H9 (cell line): ENCODE data around the gene PXDC1. TPM values are rescaled to one million over a fixed set of nuclear protein-coding genes. Genes with fewer than 3 reads are reported as not detected.

ENCODE experiments used
- DNase-seq: peaks from one replicate; pipeline ENCODE4 v3.0.0-alpha.2; 2017
- H2AFZ ChIP-seq: one replicate; pipeline ENCODE4 v1.6.1; 2013; ENCODE audit warnings: mild to moderate bottlenecking, low read length, control low read depth, moderate library complexity
- H2AK5ac ChIP-seq: 2 replicates; pipeline ENCODE4 v1.6.1; 2013; ENCODE audit warnings: low read length, control low read depth, mixed read lengths; ENCODE audit not compliant: insufficient read length
- H2BK120ac ChIP-seq: one replicate; pipeline ENCODE4 v1.6.1; 2013; ENCODE audit warnings: low read depth, mild to moderate bottlenecking, low read length, control low read depth, inconsistent platforms; ENCODE audit not compliant: poor library complexity, severe bottlenecking
- H2BK12ac ChIP-seq: 2 replicates; pipeline ENCODE4 v1.6.1; 2013; ENCODE audit warnings: low read length, control low read depth, mixed read lengths, low read depth; ENCODE audit not compliant: insufficient read length
- H2BK15ac ChIP-seq: 2 replicates; pipeline ENCODE4 v1.6.1; 2013; ENCODE audit warnings: low read depth, low read length, control low read depth
- H2BK20ac ChIP-seq: one replicate; pipeline ENCODE4 v1.6.1; 2013; ENCODE audit warnings: low read depth, mild to moderate bottlenecking, low read length, control low read depth, inconsistent platforms; ENCODE audit not compliant: poor library complexity, severe bottlenecking
- H2BK5ac ChIP-seq: 2 replicates; pipeline ENCODE4 v1.6.1; 2013; ENCODE audit warnings: low read length, control low read depth, mixed read lengths; ENCODE audit not compliant: insufficient read length
- H3K14ac ChIP-seq: 2 replicates; pipeline ENCODE4 v1.6.1; 2013; ENCODE audit warnings: low read length, control low read depth; ENCODE audit not compliant: insufficient read depth
- H3K18ac ChIP-seq: 2 replicates; pipeline ENCODE4 v1.6.1; 2013; ENCODE audit warnings: low read depth, mild to moderate bottlenecking, mixed read lengths, low read length, control low read depth; ENCODE audit not compliant: insufficient read length
- H3K23ac ChIP-seq: 2 replicates; pipeline ENCODE4 v1.6.1; 2013; ENCODE audit warnings: low read length, control low read depth, mixed read lengths, low read depth; ENCODE audit not compliant: insufficient read length
- H3K23me2 ChIP-seq: 2 replicates; pipeline ENCODE4 v1.6.1; 2013; ENCODE audit warnings: low read depth, mild to moderate bottlenecking, mixed read lengths, low read length, control low read depth; ENCODE audit not compliant: insufficient read length, poor library complexity, severe bottlenecking
- H3K27ac ChIP-seq: 2 replicates; pipeline ENCODE4 v1.5.1; 2013; ENCODE audit warnings: low read length, control low read depth, mixed read lengths, low read depth; ENCODE audit not compliant: insufficient read length
- H3K27me3 ChIP-seq: 2 replicates; pipeline ENCODE4 v1.6.1; 2013; ENCODE audit warnings: low read length, control low read depth, inconsistent platforms; ENCODE audit not compliant: insufficient read depth
- H3K4ac ChIP-seq: 2 replicates; pipeline ENCODE4 v1.6.1; 2013; ENCODE audit warnings: low read depth, mild to moderate bottlenecking, control low read depth, inconsistent platforms, low read length, moderate library complexity
- H3K4me1 ChIP-seq: 2 replicates; pipeline ENCODE4 v1.6.1; 2013; ENCODE audit warnings: low read length, control low read depth, inconsistent platforms; ENCODE audit not compliant: insufficient read depth
- H3K4me2 ChIP-seq: 2 replicates; pipeline ENCODE4 v1.6.1; 2013; ENCODE audit warnings: low read length, control low read depth, mixed read lengths; ENCODE audit not compliant: insufficient read length, insufficient read depth
- H3K56ac ChIP-seq: 2 replicates; pipeline ENCODE4 v1.6.1; 2013; ENCODE audit warnings: low read depth, mild to moderate bottlenecking, mixed read lengths, low read length, control low read depth; ENCODE audit not compliant: insufficient read length
- H3K79me1 ChIP-seq: 2 replicates; pipeline ENCODE4 v1.6.1; 2013; ENCODE audit warnings: low read depth, mild to moderate bottlenecking, moderate library complexity, low read length, control low read depth, inconsistent platforms; ENCODE audit not compliant: insufficient read depth, poor library complexity, severe bottlenecking
- H3K79me2 ChIP-seq: 2 replicates; pipeline ENCODE4 v1.6.1; 2013; ENCODE audit warnings: low read length, control low read depth, inconsistent platforms; ENCODE audit not compliant: insufficient read depth
- H3K9ac ChIP-seq: 2 replicates; pipeline ENCODE4 v1.6.1; 2013; ENCODE audit warnings: low read length, control low read depth, mixed read lengths; ENCODE audit not compliant: insufficient read length; ENCODE audit errors: extremely low read depth
- H3K9me3 ChIP-seq: one replicate; pipeline ENCODE4 v1.6.1; 2013; ENCODE audit warnings: low read depth, low read length, inconsistent platforms; ENCODE audit not compliant: control insufficient read depth
- H3T11ph ChIP-seq: one replicate; pipeline ENCODE4 v1.6.1; 2013; ENCODE audit warnings: mild to moderate bottlenecking, low read length, control low read depth, inconsistent platforms
- H4K20me1 ChIP-seq: one replicate; pipeline ENCODE4 v1.6.1; 2013; ENCODE audit not compliant: control insufficient read depth, insufficient read length, insufficient read depth
- H4K5ac ChIP-seq: 2 replicates; pipeline ENCODE4 v1.6.1; 2013; ENCODE audit warnings: low read depth, mild to moderate bottlenecking, mixed read lengths, low read length, control low read depth; ENCODE audit not compliant: insufficient read length
- H4K8ac ChIP-seq: replicated peaks from 2 replicates; pipeline ENCODE4 v1.6.1; 2013; ENCODE audit warnings: low read length, control low read depth, mixed read lengths, low read depth; ENCODE audit not compliant: insufficient read length
- H4K91ac ChIP-seq: 2 replicates; pipeline ENCODE4 v1.6.1; 2013; ENCODE audit warnings: low read depth, mild to moderate bottlenecking, moderate library complexity, mixed read lengths, low read length, control low read depth; ENCODE audit not compliant: insufficient read length
- H3K27ac Mint-ChIP-seq, 3 experiments: 2 replicates in 2 of 3; 3 replicates in 1 of 3; pipeline ENCODE4 v1.8.0; 2020 to 2021; ENCODE audit warnings: mixed read lengths in 3 of 3, mild to moderate bottlenecking in 1 of 3, moderate library complexity in 1 of 3
- H3K27me3 Mint-ChIP-seq: 2 replicates; pipeline ENCODE4 v1.8.0; 2021; ENCODE audit warnings: low read depth, mild to moderate bottlenecking, moderate library complexity, mixed read lengths
- H3K36me3 Mint-ChIP-seq, 3 experiments: 2 replicates in 2 of 3; 3 replicates in 1 of 3; pipeline ENCODE4 v1.8.0; 2020 to 2021; ENCODE audit warnings: low read depth in 3 of 3, mixed read lengths in 3 of 3; ENCODE audit not compliant: insufficient read depth in 1 of 3
- H3K4me1 Mint-ChIP-seq, 2 experiments: 2 replicates each; pipeline ENCODE4 v1.8.0; 2020; ENCODE audit warnings: mixed read lengths in 2 of 2
- H3K4me3 Mint-ChIP-seq, 2 experiments: 2 replicates in 1 of 2; 3 replicates in 1 of 2; pipeline ENCODE4 v1.8.0; 2020 to 2021; ENCODE audit warnings: mild to moderate bottlenecking in 2 of 2, mixed read lengths in 2 of 2, moderate library complexity in 1 of 2
- H3K9me3 Mint-ChIP-seq, 2 experiments: 2 replicates in 1 of 2; 3 replicates in 1 of 2; pipeline ENCODE4 v1.8.0; 2020; ENCODE audit warnings: mild to moderate bottlenecking in 2 of 2, mixed read lengths in 2 of 2, moderate library complexity in 1 of 2
- CTCF ChIP-seq: fragments of 200-600 bp; sonication (generic); conservative IDR thresholded peaks from 3 replicates; pipeline ENCODE4 v1.8.0; 2021; ENCODE audit warnings: antibody characterized with exemption, mild to moderate bottlenecking
- WGBS: extraction: QIAGEN DNeasy Blood & Tissue Kit; methylation state at CpG from one replicate; pipeline ENCODE4 v1.1.7; 2013; ENCODE audit warnings: missing lambda C conversion rate, low lambda C conversion rate, mixed read lengths; ENCODE audit not compliant: insufficient read length; ENCODE audit errors: extremely low coverage; 5-methylcytosine and 5-hydroxymethylcytosine counted together
- total RNA-seq: library from RNA; stranded (reverse); gene quantifications from 2 replicates; pipeline ENCODE4 v1.2.1, GENCODE V29; 2021

PXDC1 gene
- total RNA-seq, 1 experiment from 2014 or later: 3.1 TPM

- Histone ChIP-seq H4K91ac (no peak overlapping the region), H3K18ac (no peak overlapping the region), H3K56ac (no peak overlapping the region), H3K23me2 (no peaks in the 10 kb centered on the region), H2BK15ac (no peak overlapping the region), H3K4me2 (no peak overlapping the region), H3K4me1 (no peaks in the 10 kb centered on the region; the same call in 1 of the 2 replicates), H3K4ac (no peak overlapping the region), H2BK20ac (no peak overlapping the region), H2BK5ac (no peak overlapping the region), H2BK120ac (no peak overlapping the region), H3K79me1 (no peaks in the 10 kb centered on the region), H3K27ac (no peak overlapping the region), H4K5ac (no peak overlapping the region), H3T11ph (no peak overlapping the region), H2AK5ac (no peak overlapping the region), H3K9me3 (peaks cover 5% of the 10 kb centered on the region), H3K27me3 (no peaks in the 10 kb centered on the region), H3K79me2 (no peaks in the 10 kb centered on the region), H3K14ac (no peak overlapping the region), H4K20me1 (no peaks in the 10 kb centered on the region), H2BK12ac (no peak overlapping the region), H4K8ac (no peak overlapping the region), H2AFZ (no peak overlapping the region), H3K9ac (no peak overlapping the region), H3K23ac (no peak overlapping the region)
- DNase-seq: no peak
- H3K27me3 Mint-ChIP-seq: peaks cover 4% of the 10 kb centered on the region
- no CpG with 5 or more reads among the region's 1 CpG for WGBS
- peaks cover 3 to 4% of the 10 kb centered on the region in 2 experiments; a peak in 3 of 5 replicates for H3K9me3 Mint-ChIP-seq
- no peak overlapping the region for H3K4me3 Mint-ChIP-seq
- peaks cover 10 to 12% of the 10 kb centered on the region in 2 experiments for H3K4me1 Mint-ChIP-seq
- peaks cover 0 to 6% (median 0%) of the 10 kb centered on the region in 3 experiments; a peak in 1 of 7 replicates for H3K36me3 Mint-ChIP-seq
- no peak for TF ChIP-seq CTCF
- no peak overlapping the region for H3K27ac Mint-ChIP-seq
These were observed 36.2 kb downstream of the PXDC1 start for GRCh38 chr6:3715285-3715684.
